Measurements from ENCODE around the gene KITLG.

DNA sequence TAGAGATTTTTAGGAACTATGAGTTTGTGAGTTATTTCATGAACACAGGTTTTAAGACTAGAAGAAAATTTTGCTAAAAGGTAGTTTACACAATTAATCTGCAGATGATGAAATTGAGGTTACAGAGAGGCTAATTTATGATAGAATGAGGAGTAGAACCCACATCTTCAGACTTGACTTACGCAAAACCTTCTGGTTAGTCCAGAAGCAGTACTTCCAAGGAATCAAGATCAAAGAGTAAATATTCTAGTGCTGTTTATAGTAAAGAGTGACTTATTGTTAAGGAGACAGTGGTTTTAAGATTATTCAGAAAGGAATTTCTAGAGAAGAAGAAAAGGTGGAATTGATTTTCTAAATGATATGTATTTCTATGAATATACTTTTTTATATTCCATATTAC lies 10.6 kb upstream of the KITLG start:
- TF ChIP-seq, protein P1, sequence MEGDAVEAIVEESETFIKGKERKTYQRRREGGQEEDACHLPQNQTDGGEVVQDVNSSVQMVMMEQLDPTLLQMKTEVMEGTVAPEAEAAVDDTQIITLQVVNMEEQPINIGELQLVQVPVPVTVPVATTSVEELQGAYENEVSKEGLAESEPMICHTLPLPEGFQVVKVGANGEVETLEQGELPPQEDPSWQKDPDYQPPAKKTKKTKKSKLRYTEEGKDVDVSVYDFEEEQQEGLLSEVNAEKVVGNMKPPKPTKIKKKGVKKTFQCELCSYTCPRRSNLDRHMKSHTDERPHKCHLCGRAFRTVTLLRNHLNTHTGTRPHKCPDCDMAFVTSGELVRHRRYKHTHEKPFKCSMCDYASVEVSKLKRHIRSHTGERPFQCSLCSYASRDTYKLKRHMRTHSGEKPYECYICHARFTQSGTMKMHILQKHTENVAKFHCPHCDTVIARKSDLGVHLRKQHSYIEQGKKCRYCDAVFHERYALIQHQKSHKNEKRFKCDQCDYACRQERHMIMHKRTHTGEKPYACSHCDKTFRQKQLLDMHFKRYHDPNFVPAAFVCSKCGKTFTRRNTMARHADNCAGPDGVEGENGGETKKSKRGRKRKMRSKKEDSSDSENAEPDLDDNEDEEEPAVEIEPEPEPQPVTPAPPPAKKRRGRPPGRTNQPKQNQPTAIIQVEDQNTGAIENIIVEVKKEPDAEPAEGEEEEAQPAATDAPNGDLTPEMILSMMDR (IDR thresholded peaks at IDR 0.05) = no peak
- TF ChIP-seq EZH2 (IDR thresholded peaks at IDR 0.05; ENCODE audit: borderline replicate concordance, insufficient read depth, low read depth, low read length, poor library complexity, severe bottlenecking) = no peak
